CD14-positive monocyte (primary cell): ENCODE results near the gene RXFP3. TPM values are rescaled to one million over a fixed set of nuclear protein-coding genes. Genes with fewer than 3 reads are reported as not detected.

ENCODE experiments used
- DNase-seq, 3 donors: peaks; one replicate each; pipeline ENCODE4 v3.0.0-alpha.2; 2011 to 2022
- H2AFZ ChIP-seq: 2 replicates; pipeline ENCODE4 v1.6.0; 2012; ENCODE audit warnings: mild to moderate bottlenecking, low read depth, low read length, inconsistent platforms; ENCODE audit not compliant: insufficient read depth, poor library complexity, severe bottlenecking
- H3K27ac ChIP-seq, 2 donors: 1 replicate in 1 of 2; 2 replicates in 1 of 2; pipeline ENCODE4 v1.5.1; 2012 to 2013; ENCODE audit warnings: low read length in 2 of 2, control low read depth in 1 of 2, inconsistent platforms in 1 of 2, low read depth in 1 of 2, mild to moderate bottlenecking in 1 of 2
- H3K27me3 ChIP-seq, 2 donors: one replicate each; pipeline versions ENCODE4 v1.6.0 to v1.6.1; 2011 to 2013; ENCODE audit warnings: low read length in 2 of 2; ENCODE audit not compliant: control insufficient read depth in 2 of 2, insufficient read depth in 2 of 2
- H3K36me3 ChIP-seq, 2 donors: replicated peaks in 1 of 2; 1 replicate in 1 of 2; 2 replicates in 1 of 2; pipeline versions ENCODE4 v1.5.1 to v1.6.1; 2012 to 2013; ENCODE audit warnings: low read length in 2 of 2, control low read depth in 1 of 2, inconsistent platforms in 1 of 2, mild to moderate bottlenecking in 1 of 2; ENCODE audit not compliant: insufficient read depth in 2 of 2, control insufficient read depth in 1 of 2
- H3K4me1 ChIP-seq, 2 donors: 1 replicate in 1 of 2; 2 replicates in 1 of 2; pipeline versions ENCODE4 v1.5.1 to v1.6.1; 2012 to 2013; ENCODE audit warnings: low read length in 2 of 2, control low read depth in 1 of 2, inconsistent platforms in 1 of 2, mild to moderate bottlenecking in 1 of 2, moderate library complexity in 1 of 2; ENCODE audit not compliant: insufficient read depth in 2 of 2, control insufficient read depth in 1 of 2
- H3K4me2 ChIP-seq: replicated peaks from 2 replicates; pipeline ENCODE3; 2012; ENCODE audit warnings: low read length, moderate library complexity, mild to moderate bottlenecking; ENCODE audit not compliant: poor library complexity, severe bottlenecking; ENCODE audit errors: extremely low read depth
- H3K4me3 ChIP-seq, 3 experiments: fragments of 200-600 bp in 1 of 3; sonication (generic) in 1 of 3; replicated peaks in 1 of 3; 1 replicate in 2 of 3; 2 replicates in 1 of 3; pipeline ENCODE4 v1.5.1; 2011 to 2013; ENCODE audit warnings: low read length in 3 of 3, mild to moderate bottlenecking in 3 of 3, control low read depth in 2 of 3, low read depth in 2 of 3, inconsistent platforms in 1 of 3, moderate library complexity in 1 of 3
- H3K79me2 ChIP-seq: 2 replicates; pipeline ENCODE4 v1.6.0; 2012; ENCODE audit warnings: mild to moderate bottlenecking, control low read depth, inconsistent platforms, low read length, moderate library complexity; ENCODE audit not compliant: insufficient read depth
- H3K9ac ChIP-seq: 2 replicates; pipeline ENCODE4 v1.6.0; 2017; ENCODE audit warnings: low read length, mild to moderate bottlenecking; ENCODE audit not compliant: insufficient read depth, poor library complexity, severe bottlenecking
- H3K9me3 ChIP-seq, 2 donors: replicated peaks in 1 of 2; 1 replicate in 1 of 2; 2 replicates in 1 of 2; pipeline versions ENCODE4 v1.5.1 to v1.6.1; 2012 to 2013; ENCODE audit warnings: low read length in 2 of 2, control low read depth in 1 of 2; ENCODE audit not compliant: control insufficient read depth in 1 of 2, insufficient read depth in 1 of 2
- H4K20me1 ChIP-seq: 2 replicates; pipeline ENCODE4 v1.6.0; 2012; ENCODE audit warnings: mild to moderate bottlenecking, low read length, control low read depth, moderate library complexity; ENCODE audit not compliant: insufficient read depth
- H3K27ac Mint-ChIP-seq, 7 donors: one replicate each; pipeline ENCODE4 v1.8.0; 2020; ENCODE audit warnings: mild to moderate bottlenecking in 7 of 7, mixed read lengths in 7 of 7, moderate library complexity in 6 of 7, inconsistent platforms in 2 of 7
- H3K27me3 Mint-ChIP-seq, 3 donors: one replicate each; pipeline ENCODE4 v1.8.0; 2021 to 2022; ENCODE audit warnings: low read depth in 3 of 3, mild to moderate bottlenecking in 3 of 3, mixed read lengths in 3 of 3, moderate library complexity in 3 of 3, inconsistent platforms in 1 of 3
- H3K36me3 Mint-ChIP-seq, 2 donors: one replicate each; pipeline ENCODE4 v1.8.0; 2020; ENCODE audit warnings: mixed read lengths in 2 of 2, inconsistent platforms in 1 of 2, mild to moderate bottlenecking in 1 of 2
- H3K4me1 Mint-ChIP-seq: one replicate; pipeline ENCODE4 v1.8.0; 2020; ENCODE audit warnings: mild to moderate bottlenecking, mixed read lengths
- H3K4me3 Mint-ChIP-seq, 2 donors: one replicate each; pipeline ENCODE4 v1.8.0; 2020; ENCODE audit warnings: mild to moderate bottlenecking in 2 of 2, mixed read lengths in 2 of 2, moderate library complexity in 1 of 2
- H3K9me3 Mint-ChIP-seq, 7 donors: one replicate each; pipeline ENCODE4 v1.8.0; 2020 to 2022; ENCODE audit warnings: mixed read lengths in 7 of 7, mild to moderate bottlenecking in 6 of 7, moderate library complexity in 6 of 7, inconsistent platforms in 2 of 7
- CTCF ChIP-seq: fragments of 200-600 bp; IDR thresholded peaks from one replicate; pipeline ENCODE4 v1.8.0; 2022; ENCODE audit warnings: antibody characterized with exemption, mild to moderate bottlenecking
- WGBS: methylation state at CpG from one replicate; pipeline ENCODE4 v1.1.5; 2013; ENCODE audit warnings: missing lambda C conversion rate; ENCODE audit not compliant: insufficient coverage; 5-methylcytosine and 5-hydroxymethylcytosine counted together
- intact Hi-C, 2 donors: fragments of 100-400 bp; cut with micrococcal nuclease; formaldehyde crosslinking; loops; one replicate each; pipeline versions ENCODE4 v1.15.0 to v1.15.1; 2023
- polyA plus RNA-seq, 3 donors: library from polyadenylated mRNA; depleted of rRNA in 1 of 3; unstranded in 2 of 3; stranded (reverse) in 1 of 3; fragments of 300-500 nt in 2 of 3; fragments of >200 nt in 1 of 3; fragmentation: Illumina TruSeq in 2 of 3; gene quantifications; 1 replicate in 2 of 3; 2 replicates in 1 of 3; pipeline ENCODE4 v1.2.3, GENCODE V29; 2012 to 2021

RXFP3 gene
- polyA plus RNA-seq, 3 donors = not detected

- Mint-ChIP-seq H3K27me3 (peaks cover 47 to 66% (median 53%) of the 10 kb centered on the region in 3 donors), H3K36me3 (no peaks in the 10 kb centered on the region), H3K4me1 (peaks cover 5% of the 10 kb centered on the region), H3K4me3 (peak overlapping the region in 1 of 2 donors; percentile 79), H3K27ac (peak overlapping the region in 1 of 7 donors; percentile 51), H3K9me3 (peaks cover 0 to 26% (median 9%) of the 10 kb centered on the region in 7 donors)
- Histone ChIP-seq H3K27me3 (peaks cover 18 to 56% of the 10 kb centered on the region in 2 donors), H3K27ac (no peak overlapping the region), H3K9me3 (no peaks in the 10 kb centered on the region), H3K36me3 (no peaks in the 10 kb centered on the region), H3K4me2 (no peak overlapping the region), H3K9ac (no peak overlapping the region), H2AFZ (no peak overlapping the region), H4K20me1 (no peaks in the 10 kb centered on the region), H3K79me2 (no peaks in the 10 kb centered on the region), H3K4me1 (no peaks in the 10 kb centered on the region), H3K4me3 (no peak overlapping the region)
- WGBS = 20% methylated on average over 49 of the region's 54 CpGs
- TF ChIP-seq CTCF = no peak
- intact Hi-C loops = loop anchor here in 1 of 2 donors (5.0 kb wide), 1 partner anchor 501 kb away; no protein-coding TSS in a partner anchor
- DNase-seq = no peak
These were observed 1.7 kb downstream of the RXFP3 start for GRCh38 chr5:33937707-33938506.

- H3K36me3 Mint-ChIP-seq = no peaks in the 10 kb centered on the region
- intact Hi-C loops = loop anchor here in 1 of 2 donors (5.0 kb wide), 1 partner anchor 501 kb away; no protein-coding TSS in a partner anchor
- peaks cover 47 to 66% (median 55%) of the 10 kb centered on the region in 3 donors for H3K27me3 Mint-ChIP-seq
- H3K4me1 Mint-ChIP-seq = peaks cover 5% of the 10 kb centered on the region
- no peak overlapping the region for H3K4me3 ChIP-seq
- peaks cover 0 to 26% (median 9%) of the 10 kb centered on the region in 7 donors for H3K9me3 Mint-ChIP-seq
- no peaks in the 10 kb centered on the region for H4K20me1 ChIP-seq
- no peak overlapping the region for H3K27ac ChIP-seq
- H2AFZ ChIP-seq = no peak overlapping the region
- TF ChIP-seq CTCF = no peak
- 29% methylated on average over 14 of the region's 14 CpGs for WGBS
- DNase-seq = no peak
- no peaks in the 10 kb centered on the region for H3K9me3 ChIP-seq
- H3K4me1 ChIP-seq = no peaks in the 10 kb centered on the region
- H3K27me3 ChIP-seq = peaks cover 18 to 56% of the 10 kb centered on the region in 2 donors
- no peak overlapping the region for H3K9ac ChIP-seq
- no peaks in the 10 kb centered on the region for H3K79me2 ChIP-seq
- no peak overlapping the region for H3K4me2 ChIP-seq
- H3K4me3 Mint-ChIP-seq = peak overlapping the region in 1 of 2 donors; percentile 77
- H3K36me3 ChIP-seq = no peaks in the 10 kb centered on the region
- H3K27ac Mint-ChIP-seq = peak overlapping the region in 1 of 7 donors; percentile 51
These were observed 2.3 kb downstream of the RXFP3 start for GRCh38 chr5:33938507-33938796.
